Right atrium auricular region (tissue), 2 donors: ENCODE data around the gene LINGO1. TPM values are rescaled to one million over a fixed set of nuclear protein-coding genes. Genes with fewer than 3 reads are reported as not detected.

ENCODE experiments used
- DNase-seq: peaks from one replicate; pipeline ENCODE4 v3.0.0-alpha.2; 2019; ENCODE audit warnings: low spot score
- H3K27ac ChIP-seq, 2 donors: fragments of 200-600 bp; sonication (generic); 1 replicate in 1 of 2; 2 replicates in 1 of 2; pipeline ENCODE4 v1.5.1; 2016 to 2019
- H3K27me3 ChIP-seq, 2 donors: fragments of 200-600 bp; sonication (generic); one replicate each; pipeline versions ENCODE4 v1.5.1 to v1.6.0; 2017 to 2019
- H3K36me3 ChIP-seq: fragments of 200-600 bp; sonication (generic); one replicate; pipeline ENCODE4 v1.5.1; 2016
- H3K4me1 ChIP-seq, 2 donors: fragments of 200-600 bp; sonication (generic); one replicate each; pipeline versions ENCODE4 v1.5.1 to v1.6.0; 2017 to 2019
- H3K4me3 ChIP-seq, 2 donors: fragments of 200-600 bp; sonication (generic); 1 replicate in 1 of 2; 2 replicates in 1 of 2; pipeline ENCODE4 v1.5.1; 2017 to 2019; ENCODE audit warnings: mild to moderate bottlenecking in 1 of 2, moderate library complexity in 1 of 2
- H3K9me3 ChIP-seq, 2 donors: fragments of 200-600 bp; sonication (generic); one replicate each; pipeline ENCODE4 v1.5.1; 2019
- total RNA-seq, 2 donors: library from RNA; depleted of rRNA; stranded (reverse); fragments of >200 nt; gene quantifications; one replicate each; pipeline ENCODE4 v1.1.0, GENCODE V29; 2016
- TF ChIP-seq, protein P1 (sequence below), 2 donors: fragments of 200-600 bp; sonication (generic); IDR thresholded peaks; one replicate each; pipeline ENCODE4 v1.5.1; 2019; ENCODE audit warnings: antibody characterized with exemption in 2 of 2

The LINGO1 gene
- total RNA-seq, 2 donors from 2014 or later = 7.0 to 9.4 TPM

DNA sequence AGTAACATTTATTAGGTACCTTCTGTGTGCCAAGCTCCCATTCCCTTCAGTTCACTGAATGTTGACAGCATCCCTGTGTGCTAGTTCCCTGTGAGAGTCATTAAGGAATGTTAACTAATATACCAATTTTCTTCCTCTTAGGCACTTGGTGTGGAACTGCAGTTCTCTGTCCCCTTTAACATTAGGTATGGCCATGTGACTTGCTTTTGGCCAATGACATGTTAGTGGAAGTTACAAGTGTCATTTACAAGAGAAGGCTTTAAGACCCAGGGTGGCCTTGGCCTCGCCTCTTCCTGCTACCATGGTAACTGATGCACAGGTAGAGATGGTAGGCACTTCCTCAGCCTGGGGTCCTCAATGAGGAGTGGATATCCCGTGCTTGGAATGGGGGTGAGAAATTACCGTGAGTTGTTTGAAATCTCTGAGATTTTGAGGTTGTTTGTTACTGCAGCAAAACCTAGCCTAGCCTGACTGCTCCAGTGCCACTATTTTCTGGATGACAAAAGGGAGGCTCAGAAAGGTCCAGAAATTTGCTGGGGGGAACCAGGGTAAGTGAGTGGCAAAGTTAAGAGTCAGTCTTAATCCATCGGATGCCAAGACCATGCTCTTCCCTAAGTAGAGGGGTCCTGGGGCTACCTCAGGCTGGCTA, 21.2 kb upstream of the LINGO1 start:
- no peaks in the 10 kb centered on the region for H3K27me3 ChIP-seq
- TF ChIP-seq, protein P1, sequence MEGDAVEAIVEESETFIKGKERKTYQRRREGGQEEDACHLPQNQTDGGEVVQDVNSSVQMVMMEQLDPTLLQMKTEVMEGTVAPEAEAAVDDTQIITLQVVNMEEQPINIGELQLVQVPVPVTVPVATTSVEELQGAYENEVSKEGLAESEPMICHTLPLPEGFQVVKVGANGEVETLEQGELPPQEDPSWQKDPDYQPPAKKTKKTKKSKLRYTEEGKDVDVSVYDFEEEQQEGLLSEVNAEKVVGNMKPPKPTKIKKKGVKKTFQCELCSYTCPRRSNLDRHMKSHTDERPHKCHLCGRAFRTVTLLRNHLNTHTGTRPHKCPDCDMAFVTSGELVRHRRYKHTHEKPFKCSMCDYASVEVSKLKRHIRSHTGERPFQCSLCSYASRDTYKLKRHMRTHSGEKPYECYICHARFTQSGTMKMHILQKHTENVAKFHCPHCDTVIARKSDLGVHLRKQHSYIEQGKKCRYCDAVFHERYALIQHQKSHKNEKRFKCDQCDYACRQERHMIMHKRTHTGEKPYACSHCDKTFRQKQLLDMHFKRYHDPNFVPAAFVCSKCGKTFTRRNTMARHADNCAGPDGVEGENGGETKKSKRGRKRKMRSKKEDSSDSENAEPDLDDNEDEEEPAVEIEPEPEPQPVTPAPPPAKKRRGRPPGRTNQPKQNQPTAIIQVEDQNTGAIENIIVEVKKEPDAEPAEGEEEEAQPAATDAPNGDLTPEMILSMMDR (IDR thresholded peaks at IDR 0.05) = no peak
- peaks cover 0 to 9% of the 10 kb centered on the region in 2 donors for H3K9me3 ChIP-seq

GRCh38 chr15:77650265-77650664, 17.6 kb upstream of the LINGO1 start:
- no peaks in the 10 kb centered on the region for H3K4me1 ChIP-seq
- TF ChIP-seq, protein P1 (IDR thresholded peaks at IDR 0.05) = peak in 1 of 2 donors; percentile 21
- H3K27me3 ChIP-seq = no peaks in the 10 kb centered on the region
- no peak for DNase-seq
- no peak overlapping the region for H3K4me3 ChIP-seq
- H3K27ac ChIP-seq = no peak overlapping the region
- H3K36me3 ChIP-seq = no peaks in the 10 kb centered on the region
- peaks cover 0 to 9% of the 10 kb centered on the region in 2 donors for H3K9me3 ChIP-seq

More for the DNA sequence above, 21.2 kb upstream of the LINGO1 start:
- Histone ChIP-seq H3K4me1 (no peaks in the 10 kb centered on the region), H3K36me3 (no peaks in the 10 kb centered on the region), H3K27ac (no peak overlapping the region), H3K4me3 (no peak overlapping the region)
- DNase-seq = no peak

DNA sequence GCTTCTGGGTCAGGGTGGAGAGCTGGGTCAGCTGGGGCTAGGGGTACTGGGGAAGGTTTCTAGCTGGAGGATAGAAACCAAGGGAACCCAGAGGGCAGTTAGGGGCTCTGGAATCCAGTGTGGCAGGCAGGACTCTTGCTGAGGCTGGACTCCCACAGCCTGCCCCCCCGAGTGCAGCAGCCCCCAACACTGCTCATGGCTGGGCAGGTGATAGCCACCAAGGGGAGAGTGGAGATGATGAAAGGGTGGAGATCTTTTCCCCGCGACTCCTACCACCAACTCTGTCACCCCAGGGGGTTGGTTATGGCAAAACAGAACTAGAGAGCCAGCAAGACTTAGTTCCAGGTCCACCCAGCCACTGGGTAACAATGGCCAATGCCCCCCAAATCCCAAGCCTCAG, 16.9 kb upstream of the LINGO1 start:
- H3K9me3 ChIP-seq = peaks cover 0 to 9% of the 10 kb centered on the region in 2 donors
- no peak for DNase-seq
- TF ChIP-seq, protein P1 (IDR thresholded peaks at IDR 0.05) = no peak
- H3K4me1 ChIP-seq = no peaks in the 10 kb centered on the region
- no peaks in the 10 kb centered on the region for H3K27me3 ChIP-seq
- H3K36me3 ChIP-seq = no peaks in the 10 kb centered on the region
- H3K4me3 ChIP-seq = no peak overlapping the region
- no peak overlapping the region for H3K27ac ChIP-seq

DNA sequence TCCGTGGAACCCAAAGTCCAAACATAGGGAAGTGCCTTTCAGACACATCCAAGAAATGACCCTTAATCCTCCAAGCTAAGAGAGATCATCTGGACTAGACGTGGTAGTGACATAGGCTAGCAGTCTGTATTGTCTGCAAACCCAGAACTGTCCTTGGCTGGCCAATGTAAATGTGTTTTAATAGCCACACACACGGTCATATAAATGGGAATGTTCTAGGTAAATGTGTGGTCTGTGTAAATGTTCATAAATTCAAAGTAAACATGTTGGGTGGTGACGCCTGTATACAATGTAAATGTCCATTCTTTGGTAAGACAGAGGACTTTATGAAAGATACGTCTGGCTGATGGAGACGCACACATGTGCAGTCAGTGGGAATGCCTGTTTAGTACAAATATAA, 16.3 kb upstream of the LINGO1 start:
- H3K4me1 ChIP-seq = no peaks in the 10 kb centered on the region
- H3K27me3 ChIP-seq = no peaks in the 10 kb centered on the region
- no peak for DNase-seq
- TF ChIP-seq, protein P1 (IDR thresholded peaks at IDR 0.05) = no peak
- no peak overlapping the region for H3K4me3 ChIP-seq
- H3K36me3 ChIP-seq = no peaks in the 10 kb centered on the region
- H3K27ac ChIP-seq = no peak overlapping the region
- peaks cover 0 to 3% of the 10 kb centered on the region in 2 donors for H3K9me3 ChIP-seq

- H3K36me3 ChIP-seq = no peaks in the 10 kb centered on the region
- TF ChIP-seq, protein P1 (IDR thresholded peaks at IDR 0.05) = no peak
- peaks cover 0 to 9% of the 10 kb centered on the region in 2 donors for H3K4me1 ChIP-seq
- H3K9me3 ChIP-seq = no peaks in the 10 kb centered on the region
- no peak overlapping the region for H3K27ac ChIP-seq
- H3K4me3 ChIP-seq = no peak overlapping the region
- no peak for DNase-seq
- no peaks in the 10 kb centered on the region for H3K27me3 ChIP-seq
Measured at GRCh38 chr15:77647961-77648360, 15.2 kb upstream of the LINGO1 start.
